H1 (cell line): ENCODE results near the gene RFX2. TPM values are rescaled to one million over a fixed set of nuclear protein-coding genes. Genes with fewer than 3 reads are reported as not detected.

Experiments
- CTCF ChIA-PET: fragments of 300-600 bp; sonication (Branson Sonifier 250); formaldehyde crosslinking; loops from one replicate; lab custom pipeline; 2021; ENCODE audit not compliant: partially characterized antibody; lab: Charles Lee
- POLR2A ChIA-PET: fragments of 300-600 bp; sonication (Branson Sonifier 250); formaldehyde crosslinking; loops from one replicate; lab custom pipeline; 2021; ENCODE audit warnings: inconsistent platforms; ENCODE audit not compliant: partially characterized antibody; lab: Charles Lee
- DNase-seq, 2 experiments: peaks; one replicate each; pipeline versions ENCODE4 v3.0.0 to v3.0.0-alpha.2; 2010 to 2022; ENCODE audit warnings: low spot score in 2 of 2, low read depth in 1 of 2, mixed read lengths in 1 of 2
- FAIRE-seq: peaks from 2 replicates; lab custom pipeline; 2011; peaks lifted over from hg19 to GRCh38; lab: Jason Lieb, UNC
- H2AFZ ChIP-seq: 2 replicates; pipeline ENCODE4 v1.8.1; 2012; ENCODE audit warnings: low read length, inconsistent platforms
- H2AK5ac ChIP-seq: 2 replicates; pipeline ENCODE4 v1.6.1; 2013; ENCODE audit warnings: low read depth, low read length
- H2BK120ac ChIP-seq: replicated peaks from 2 replicates; pipeline ENCODE3; 2013; ENCODE audit warnings: low read depth, low read length, inconsistent platforms
- H2BK12ac ChIP-seq: 2 replicates; pipeline ENCODE4 v1.6.1; 2013; ENCODE audit warnings: low read depth, low read length
- H2BK15ac ChIP-seq: 2 replicates; pipeline ENCODE4 v1.6.1; 2013; ENCODE audit warnings: low read length
- H2BK20ac ChIP-seq: 2 replicates; pipeline ENCODE4 v1.6.1; 2013; ENCODE audit warnings: low read length
- H2BK5ac ChIP-seq: 2 replicates; pipeline ENCODE4 v1.6.1; 2013; ENCODE audit warnings: low read depth, low read length
- H3K14ac ChIP-seq: 2 replicates; pipeline ENCODE4 v1.6.1; 2013; ENCODE audit warnings: inconsistent platforms; ENCODE audit not compliant: insufficient read length
- H3K18ac ChIP-seq: 2 replicates; pipeline ENCODE4 v1.6.1; 2013; ENCODE audit warnings: low read length; ENCODE audit errors: extremely low read depth
- H3K23ac ChIP-seq: 2 replicates; pipeline ENCODE4 v1.6.1; 2013; ENCODE audit warnings: inconsistent platforms; ENCODE audit not compliant: insufficient read length
- H3K23me2 ChIP-seq: 2 replicates; pipeline ENCODE4 v1.6.1; 2013; ENCODE audit warnings: low read depth, low read length
- H3K27ac ChIP-seq: 2 replicates; pipeline ENCODE4 v1.6.1; 2011; ENCODE audit warnings: low read depth, low read length, inconsistent platforms
- H3K27me3 ChIP-seq, 4 experiments: replicated peaks in 1 of 4; 1 replicate in 1 of 4; 2 replicates in 3 of 4; pipeline versions ENCODE4 v1.6.1 to v1.8.1; 2011 to 2013; ENCODE audit warnings: low read length in 3 of 4, mild to moderate bottlenecking in 3 of 4, inconsistent platforms in 2 of 4, mixed read lengths in 2 of 4, moderate library complexity in 1 of 4; ENCODE audit not compliant: control insufficient read depth in 3 of 4, insufficient read depth in 3 of 4; ENCODE audit errors: extremely low read depth in 1 of 4
- H3K36me3 ChIP-seq, 4 experiments: 2 replicates each; pipeline versions ENCODE4 v1.6.1 to v1.8.1; 2011 to 2013; ENCODE audit warnings: mild to moderate bottlenecking in 4 of 4, low read length in 3 of 4, moderate library complexity in 2 of 4, control low read depth in 1 of 4, inconsistent platforms in 1 of 4; ENCODE audit not compliant: insufficient read depth in 4 of 4, control insufficient read depth in 2 of 4
- H3K4ac ChIP-seq: replicated peaks from 2 replicates; pipeline ENCODE3; 2013; ENCODE audit warnings: low read length, low read depth, mixed read lengths, inconsistent platforms; ENCODE audit not compliant: insufficient read length
- H3K4me1 ChIP-seq, 4 experiments: replicated peaks in 1 of 4; 1 replicate in 1 of 4; 2 replicates in 3 of 4; pipeline versions ENCODE4 v1.6.1 to v1.8.1; 2011 to 2013; ENCODE audit warnings: low read length in 3 of 4, inconsistent platforms in 2 of 4, mixed read lengths in 1 of 4; ENCODE audit not compliant: insufficient read depth in 4 of 4, control insufficient read depth in 3 of 4
- H3K4me2 ChIP-seq, 2 experiments: 2 replicates each; pipeline versions ENCODE4 v1.6.1 to v1.8.1; 2011 to 2013; ENCODE audit warnings: low read depth in 2 of 2, low read length in 2 of 2, control low read depth in 1 of 2, inconsistent platforms in 1 of 2, mild to moderate bottlenecking in 1 of 2; ENCODE audit not compliant: insufficient read depth in 1 of 2
- H3K4me3 ChIP-seq, 4 experiments: fragments of 200-600, 300-600 bp in 1 of 4; sonication (generic), shearing (Covaris generic), sonication (Bioruptor Twin) in 1 of 4; 2 replicates each; pipeline versions ENCODE4 v1.5.1 to v1.8.1; 2011 to 2016; ENCODE audit warnings: low read length in 4 of 4, low read depth in 3 of 4, control low read depth in 2 of 4, inconsistent platforms in 2 of 4, mild to moderate bottlenecking in 2 of 4, mixed read lengths in 1 of 4, moderate library complexity in 1 of 4; ENCODE audit not compliant: insufficient read depth in 2 of 4; ENCODE audit errors: extremely low read depth in 1 of 4
- H3K56ac ChIP-seq: replicated peaks from 2 replicates; pipeline ENCODE3; 2013; ENCODE audit warnings: low read depth, mild to moderate bottlenecking, mixed read lengths, low read length, inconsistent platforms; ENCODE audit not compliant: insufficient read length
- H3K79me1 ChIP-seq: 2 replicates; pipeline ENCODE4 v1.6.1; 2013; ENCODE audit warnings: low read depth, low read length, control low read depth
- H3K79me2 ChIP-seq, 2 experiments: 2 replicates each; pipeline versions ENCODE4 v1.6.1 to v1.8.1; 2012 to 2013; ENCODE audit warnings: low read length in 2 of 2, mild to moderate bottlenecking in 2 of 2, inconsistent platforms in 1 of 2; ENCODE audit not compliant: insufficient read depth in 2 of 2, control insufficient read depth in 1 of 2
- H3K9ac ChIP-seq, 4 experiments: replicated peaks in 1 of 4; 1 replicate in 1 of 4; 2 replicates in 3 of 4; pipeline versions ENCODE4 v1.6.1 to v1.8.1; 2011 to 2013; ENCODE audit warnings: low read depth in 3 of 4, low read length in 3 of 4, control low read depth in 2 of 4, mild to moderate bottlenecking in 2 of 4, moderate library complexity in 2 of 4, inconsistent platforms in 1 of 4; ENCODE audit errors: extremely low read depth in 1 of 4
- H3K9me3 ChIP-seq, 2 experiments: 2 replicates each; pipeline versions ENCODE4 v1.6.1 to v1.8.1; 2012 to 2013; ENCODE audit warnings: mild to moderate bottlenecking in 2 of 2, moderate library complexity in 2 of 2, control low read depth in 1 of 2, inconsistent platforms in 1 of 2, low read depth in 1 of 2, low read length in 1 of 2, mixed read lengths in 1 of 2; ENCODE audit not compliant: insufficient read depth in 2 of 2
- H4K20me1 ChIP-seq, 2 experiments: replicated peaks in 1 of 2; 2 replicates each; pipeline versions ENCODE3 to v1.8.1; 2011 to 2013; ENCODE audit warnings: inconsistent platforms in 2 of 2, low read length in 2 of 2, mild to moderate bottlenecking in 1 of 2; ENCODE audit not compliant: insufficient read depth in 2 of 2, control insufficient read depth in 1 of 2
- H4K5ac ChIP-seq: 2 replicates; pipeline ENCODE4 v1.6.1; 2013; ENCODE audit warnings: low read length, low read depth, mixed read lengths, inconsistent platforms; ENCODE audit not compliant: insufficient read length
- H4K8ac ChIP-seq: 2 replicates; pipeline ENCODE4 v1.8.0; 2013; ENCODE audit warnings: mild to moderate bottlenecking, moderate library complexity, low read length, inconsistent platforms; ENCODE audit not compliant: insufficient read depth; ENCODE audit errors: extremely low read depth
- H4K91ac ChIP-seq: replicated peaks from 2 replicates; pipeline ENCODE3; 2013; ENCODE audit warnings: low read length, mixed read lengths, inconsistent platforms; ENCODE audit not compliant: insufficient read length
- CBX5 ChIP-seq: fragments of 300-800, 300-1000 bp; sonication (generic); IDR thresholded peaks from 2 replicates; pipeline ENCODE4 v1.7.1; 2016; ENCODE audit warnings: antibody characterized with exemption, low read length, low read depth
- HDAC6 ChIP-seq: IDR thresholded peaks from one replicate; pipeline ENCODE4 v1.7.1; 2012; ENCODE audit warnings: low read depth, mild to moderate bottlenecking, inconsistent platforms, low read length, moderate library complexity
- KDM1A ChIP-seq: fragments of 200-600, 300-600 bp; sonication (generic); IDR thresholded peaks from 2 replicates; pipeline ENCODE4 v1.7.1; 2016; ENCODE audit warnings: mild to moderate bottlenecking, low read length, borderline replicate concordance
- MAFK ChIP-seq: IDR thresholded peaks from 2 replicates; pipeline ENCODE4 v1.6.1; 2012; ENCODE audit warnings: low read depth, mild to moderate bottlenecking, improper control_type of control experiment, low read length
- NRF1 ChIP-seq: IDR thresholded peaks from 2 replicates; pipeline ENCODE4 v1.6.1; 2011; ENCODE audit warnings: mild to moderate bottlenecking, low read depth, low read length, improper control_type of control experiment
- POLR2A ChIP-seq, 2 experiments: IDR thresholded peaks; 1 replicate in 1 of 2; 2 replicates in 1 of 2; pipeline ENCODE4 v1.6.1; 2011; ENCODE audit warnings: low read depth in 2 of 2, low read length in 2 of 2, mild to moderate bottlenecking in 2 of 2; ENCODE audit errors: control extremely low read depth in 1 of 2
- POLR2AphosphoS5 ChIP-seq: IDR thresholded peaks from 2 replicates; pipeline ENCODE4 v1.6.1; 2011; ENCODE audit warnings: low read depth, low read length
- RBBP5 ChIP-seq: IDR thresholded peaks from 2 replicates; pipeline ENCODE4 v1.7.1; 2012; ENCODE audit warnings: low read depth, mild to moderate bottlenecking, inconsistent platforms, low read length, moderate library complexity, borderline replicate concordance
- RNF2 ChIP-seq: fragments of 200-900, 300-1000 bp; sonication (generic); IDR thresholded peaks from 2 replicates; pipeline ENCODE4 v1.7.1; 2016; ENCODE audit warnings: borderline replicate concordance, low read depth, mild to moderate bottlenecking, antibody characterized with exemption, low read length; ENCODE audit not compliant: poor library complexity, severe bottlenecking; ENCODE audit errors: missing control alignments
- SIRT6 ChIP-seq: IDR thresholded peaks from one replicate; pipeline ENCODE4 v1.7.1; 2012; ENCODE audit warnings: low read length, inconsistent platforms
- TCF12 ChIP-seq: IDR thresholded peaks from 2 replicates; pipeline ENCODE4 v1.6.1; 2011; ENCODE audit warnings: low read depth, mild to moderate bottlenecking, low read length
- WGBS, 2 experiments: shearing (Covaris generic) in 1 of 2; methylation state at CpG; one replicate each; pipeline versions ENCODE4 v1.1.6 to v1.1.7; 2013 to 2015; ENCODE audit warnings: low lambda C conversion rate in 2 of 2, mixed read lengths in 2 of 2, inconsistent platforms in 1 of 2, low coverage in 1 of 2, missing lambda C conversion rate in 1 of 2; ENCODE audit not compliant: insufficient replicate concordance in 2 of 2, insufficient coverage in 1 of 2, insufficient read length in 1 of 2; ENCODE audit errors: extremely low coverage in 1 of 2, missing lambda C conversion rate in 1 of 2; 5-methylcytosine and 5-hydroxymethylcytosine counted together
- polyA plus RNA-seq, 7 experiments: library from polyadenylated mRNA; depleted of rRNA in 3 of 7; stranded (reverse) in 5 of 7; unstranded in 2 of 7; fragments of >200 nt in 5 of 7; fragments of 200-250 nt in 2 of 7; gene quantifications; 1 replicate in 5 of 7; 2 replicates in 1 of 7; 4 replicates in 1 of 7; pipeline versions ENCODE4 v1.2.1 to v1.2.3, GENCODE V29; 2011 to 2013; ENCODE audit warnings: missing spikeins in 2 of 7, mixed read lengths in 2 of 7
- total RNA-seq: library from RNA; stranded (reverse); fragmentation: NEBNext Ultra II Directional; extraction: Animal tissue kit (Norgen Biotek cat#: 25700); gene quantifications from 2 replicates; pipeline ENCODE4 v1.2.1, GENCODE V29; 2021
- TF ChIP-seq, protein P1 (sequence below), 3 experiments: IDR thresholded peaks; 1 replicate in 2 of 3; 2 replicates in 1 of 3; pipeline versions ENCODE4 v1.5.1 to v1.6.1; 2011; ENCODE audit warnings: low read length in 3 of 3, mild to moderate bottlenecking in 3 of 3, inconsistent platforms in 2 of 3, low read depth in 1 of 3, moderate library complexity in 1 of 3; ENCODE audit not compliant: insufficient read depth in 1 of 3; ENCODE audit errors: control extremely low read depth in 1 of 3

The RFX2 gene
- total and polyA plus RNA-seq, 2 of the 8 experiments (the other 6 are each of a cell fraction or from before 2014, with no cell fraction given): 4.8 to 5.3 TPM

DNA sequence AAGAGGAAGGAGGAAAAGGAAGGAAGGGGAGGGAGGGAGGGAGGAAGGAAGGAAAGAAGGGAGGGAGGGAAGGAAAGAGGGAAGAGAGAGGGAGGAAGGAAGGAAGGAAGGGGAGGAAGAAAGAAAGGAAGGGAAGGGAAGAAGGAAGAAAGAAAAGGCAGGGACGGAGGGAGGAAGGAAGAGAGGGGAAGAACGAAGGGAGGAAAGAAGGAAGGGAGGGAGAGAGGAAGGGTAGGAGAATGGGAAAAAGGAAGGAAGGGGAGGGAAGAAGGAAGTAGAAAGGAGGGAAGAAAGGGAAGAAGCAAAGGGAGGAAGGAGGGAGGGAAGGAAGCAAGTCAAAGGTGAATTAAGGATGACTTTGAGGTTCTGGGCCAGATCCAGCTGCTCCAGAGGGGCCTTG is 28.2 kb upstream of the RFX2 start:
- Histone ChIP-seq H3K4me2 (no peak overlapping the region), H3K36me3 (no peaks in the 10 kb centered on the region), H3K56ac (no peak overlapping the region), H3K4me3 (no peak overlapping the region), H3K9ac (no peak overlapping the region), H3K79me1 (no peaks in the 10 kb centered on the region), H2BK120ac (no peak overlapping the region), H2BK20ac (no peak overlapping the region), H2BK5ac (no peak overlapping the region), H4K20me1 (no peaks in the 10 kb centered on the region), H3K23me2 (peaks cover 1% of the 10 kb centered on the region; the same call in 1 of the 2 replicates)
- POLR2A ChIA-PET: interaction anchor here (0.6 kb wide), 1 partner anchor 24 kb away, joined by 3 read pairs; no protein-coding TSS in a partner anchor
- FAIRE-seq: no peak
- CTCF ChIA-PET: no interaction called here
- TF ChIP-seq HDAC6: no peak
- TF ChIP-seq RBBP5: no peak
- TF ChIP-seq NRF1: no peak
- no peak for TF ChIP-seq SIRT6
- TF ChIP-seq CBX5: no peak
- TF ChIP-seq, protein P1, sequence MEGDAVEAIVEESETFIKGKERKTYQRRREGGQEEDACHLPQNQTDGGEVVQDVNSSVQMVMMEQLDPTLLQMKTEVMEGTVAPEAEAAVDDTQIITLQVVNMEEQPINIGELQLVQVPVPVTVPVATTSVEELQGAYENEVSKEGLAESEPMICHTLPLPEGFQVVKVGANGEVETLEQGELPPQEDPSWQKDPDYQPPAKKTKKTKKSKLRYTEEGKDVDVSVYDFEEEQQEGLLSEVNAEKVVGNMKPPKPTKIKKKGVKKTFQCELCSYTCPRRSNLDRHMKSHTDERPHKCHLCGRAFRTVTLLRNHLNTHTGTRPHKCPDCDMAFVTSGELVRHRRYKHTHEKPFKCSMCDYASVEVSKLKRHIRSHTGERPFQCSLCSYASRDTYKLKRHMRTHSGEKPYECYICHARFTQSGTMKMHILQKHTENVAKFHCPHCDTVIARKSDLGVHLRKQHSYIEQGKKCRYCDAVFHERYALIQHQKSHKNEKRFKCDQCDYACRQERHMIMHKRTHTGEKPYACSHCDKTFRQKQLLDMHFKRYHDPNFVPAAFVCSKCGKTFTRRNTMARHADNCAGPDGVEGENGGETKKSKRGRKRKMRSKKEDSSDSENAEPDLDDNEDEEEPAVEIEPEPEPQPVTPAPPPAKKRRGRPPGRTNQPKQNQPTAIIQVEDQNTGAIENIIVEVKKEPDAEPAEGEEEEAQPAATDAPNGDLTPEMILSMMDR (IDR thresholded peaks at IDR 0.05; ENCODE audit: control extremely low read depth in 1 of 3, insufficient read depth in 1 of 3, low read depth in 1 of 3, low read length in 3 of 3): no peak
- no peak for TF ChIP-seq MAFK
- no peak for TF ChIP-seq RNF2
- TF ChIP-seq POLR2AphosphoS5: no peak
- TF ChIP-seq KDM1A: no peak
- no peak for TF ChIP-seq TCF12
- TF ChIP-seq POLR2A (IDR thresholded peaks at IDR 0.05; ENCODE audit: control extremely low read depth in 1 of 2, low read depth in 2 of 2, low read length in 2 of 2): no peak
- TF ChIP-seq, all 59 proteins: peak for 0
- WGBS, 2 experiments: 3 to 30% methylated on average over 2 of the region's 2 CpGs
- Histone ChIP-seq H3K27me3 (peaks cover 0 to under 1% (median 0%) of the 10 kb centered on the region in 4 experiments; a peak in 1 of 7 replicates), H2BK12ac (no peak overlapping the region), H4K5ac (no peak overlapping the region), H3K4me1 (no peaks in the 10 kb centered on the region; a peak in 1 of 7 replicates), H3K4ac (no peak overlapping the region), H3K14ac (no peak overlapping the region), H3K79me2 (no peaks in the 10 kb centered on the region), H3K9me3 (peaks cover 10 to 15% of the 10 kb centered on the region in 2 experiments; a peak in 2 of 4 replicates), H4K8ac (no peak overlapping the region), H3K23ac (no peak overlapping the region), H3K18ac (no peak overlapping the region), H3K27ac (no peak overlapping the region), H2AK5ac (no peak overlapping the region), H2AFZ (no peak overlapping the region), H2BK15ac (no peak overlapping the region), H4K91ac (no peak overlapping the region)
- no peak for DNase-seq
